K562 (cell line): ENCODE results near the gene FES. TPM values are rescaled to one million over a fixed set of nuclear protein-coding genes. Genes with fewer than 3 reads are reported as not detected.

Source experiments
- DLX4 ChIP-seq: fragments of 250-450 bp; sonication (Bioruptor Pico); IDR thresholded peaks from 2 replicates; pipeline ENCODE4 v1.6.1; 2021; ENCODE audit warnings: mild to moderate bottlenecking
- ETV6 ChIP-seq, 3 experiments: fragments of 150-350 bp in 1 of 3; sonication (generic) in 1 of 3; formaldehyde crosslinking in 1 of 3; IDR thresholded peaks; 2 replicates each; pipeline versions ENCODE4 v1.6.1 to v1.8.0; 2014 to 2022; ENCODE audit warnings: borderline replicate concordance in 2 of 3, low read depth in 2 of 3, antibody characterized with exemption in 1 of 3, low read length in 1 of 3, mild to moderate bottlenecking in 1 of 3, missing genetic modification reagents in 1 of 3
- GABPA ChIP-seq: fragments of 200-800 bp; sonication (Bioruptor generic); conservative IDR thresholded peaks from 2 replicates; pipeline ENCODE4 v1.6.1; 2016; ENCODE audit warnings: low read depth, missing genetic modification characterization, missing compliant biosample characterization
- HEY1 ChIP-seq: fragments of 250-450 bp; sonication (Bioruptor Pico); IDR thresholded peaks from 2 replicates; pipeline ENCODE4 v1.5.0; 2020; ENCODE audit warnings: mild to moderate bottlenecking, moderate library complexity, borderline replicate concordance
- HLTF ChIP-seq: fragments of 450-650 bp; IDR thresholded peaks from 2 replicates; pipeline ENCODE4 v1.6.1; 2016
- HOMEZ ChIP-seq: fragments of 250-450 bp; sonication (Bioruptor Pico); IDR thresholded peaks from 2 replicates; pipeline ENCODE4 v1.4.0; 2020; ENCODE audit warnings: mild to moderate bottlenecking, moderate library complexity
- MCM7 ChIP-seq, 2 experiments: fragments of 450-650 bp; IDR thresholded peaks; 2 replicates each; pipeline ENCODE4 v1.6.1; 2016 to 2018
- NFIC ChIP-seq: fragments of 450-650 bp; IDR thresholded peaks from 2 replicates; pipeline ENCODE4 v1.6.1; 2017; ENCODE audit warnings: mild to moderate bottlenecking, inconsistent platforms
- NFIX ChIP-seq: fragments of 250-450 bp; sonication (Bioruptor Pico); IDR thresholded peaks from 2 replicates; pipeline ENCODE4 v1.4.0; 2020; ENCODE audit warnings: low read depth, mild to moderate bottlenecking, moderate library complexity
- PHB2 ChIP-seq: fragments of 450-650 bp; IDR thresholded peaks from 2 replicates; pipeline ENCODE4 v1.6.1; 2017; ENCODE audit warnings: low read depth
- RERE ChIP-seq: sonication (generic); formaldehyde crosslinking; IDR thresholded peaks from 2 replicates; pipeline ENCODE4 v1.8.0; 2023; ENCODE audit warnings: missing genetic modification reagents, mild to moderate bottlenecking, borderline replicate concordance
- SMARCB1 ChIP-seq: IDR thresholded peaks from 2 replicates; pipeline ENCODE4 v1.6.1; 2011; ENCODE audit warnings: improper control_type of control experiment, low read depth; ENCODE audit not compliant: insufficient read length
- TAF9B ChIP-seq: fragments of 450-650 bp; IDR thresholded peaks from 2 replicates; pipeline ENCODE4 v1.6.1; 2018; ENCODE audit warnings: mild to moderate bottlenecking; ENCODE audit not compliant: partially characterized antibody
- ZC3H11A ChIP-seq: IDR thresholded peaks from 2 replicates; pipeline ENCODE4 v1.6.1; 2012; ENCODE audit warnings: low read depth, low read length, improper control_type of control experiment
- ZNF133 ChIP-seq: fragments of 250-450 bp; sonication (Bioruptor Pico); IDR thresholded peaks from 2 replicates; pipeline ENCODE4 v1.4.0; 2020; ENCODE audit warnings: mild to moderate bottlenecking
- ZNF518B ChIP-seq: fragments of 250-450 bp; sonication (Bioruptor Pico); IDR thresholded peaks from 2 replicates; pipeline ENCODE4 v1.5.0; 2021; ENCODE audit warnings: mild to moderate bottlenecking, moderate library complexity
- ZZZ3 ChIP-seq: fragments of 450-650 bp; IDR thresholded peaks from 2 replicates; pipeline ENCODE4 v1.6.1; 2016; ENCODE audit warnings: antibody characterized with exemption, mild to moderate bottlenecking, moderate library complexity
- polyA plus RNA-seq, 8 experiments: library from polyadenylated mRNA; depleted of rRNA in 4 of 8; stranded (reverse) in 5 of 8; unstranded in 3 of 8; fragments of >200 nt; fragmentation: Nextera tagmentation in 2 of 8; fragmentation: Illumina TruSeq in 1 of 8; extraction: Ambion mirVana in 2 of 8; extraction: Trizol in 1 of 8; gene quantifications; 2 replicates each; pipeline versions ENCODE4 v1.2.1 to v1.2.3, GENCODE V29; 2011 to 2014; ENCODE audit warnings: inconsistent platforms in 1 of 8, missing spikeins in 1 of 8
- total RNA-seq, 7 experiments: library from RNA; depleted of rRNA in 6 of 7; stranded (reverse); fragments of >200 nt in 6 of 7; fragmentation: Illumina TruSeq in 2 of 7; extraction: Trizol in 2 of 7; gene quantifications; 2 replicates each; pipeline versions ENCODE4 v1.2.1 to v1.2.3, GENCODE V29; 2011 to 2021; ENCODE audit warnings: low replicate concordance in 1 of 7

Gene FES
- total and polyA plus RNA-seq, 9 of the 15 experiments (the other 6 are each of a cell fraction or from before 2014, with no cell fraction given), result 0.38 to 2.6 (median 0.82) TPM

GRCh38 chr15:90840954-90841353, 43.4 kb upstream of the FES start (continued):
- TF ChIP-seq ZNF518B (CRISPR knock-in tag) (no peak), TAF9B (no peak), PHB2 (peak; percentile 76; the same call in 1 of the 2 replicates), ZNF133 (CRISPR knock-in tag) (no peak), HOMEZ (CRISPR knock-in tag) (no peak), HEY1 (CRISPR knock-in tag) (no peak), ZC3H11A (no peak), NFIC (peak; percentile 82), NFIX (CRISPR knock-in tag) (no peak), RERE (CRISPR knock-in tag) (no peak), HLTF (no peak), SMARCB1 (no peak), GABPA (tag) (no peak), ZZZ3 (no peak), DLX4 (no peak), MCM7 (IDR thresholded peaks at IDR 0.05) (no peak), ETV6 (IDR thresholded peaks at IDR 0.05; ENCODE audit: borderline replicate concordance in 1 of 2, low read depth in 2 of 2, low read length in 1 of 2) (no peak), ETV6 (CRISPR knock-in tag; IDR thresholded peaks at IDR 0.05; ENCODE audit: borderline replicate concordance) (no peak)
